GM19468 (cell line): ENCODE data around the gene ZRSR2.
"Not testable (repeated sequence)": the region's sequence is repeated elsewhere in the genome, so short reads cannot be mapped to it uniquely, and the experiment has no call there.

Experiments used
- ATAC-seq: cut with Tn5 transposase; IDR thresholded peaks from one replicate; pipeline ENCODE4 v1.9.1; 2021; ENCODE audit warnings: mild to moderate bottlenecking, moderate library complexity, moderate number of reproducible peaks; ENCODE audit not compliant: unreplicated experiment; ENCODE audit errors: extremely low read depth

The ZRSR2 gene

GRCh38 chrX:15789979-15790768 lies at the start of gene ZRSR2:
TSS of gene ZRSR2 (plus strand) at chrX:15790484. CDS start at chrX:15790496, 12 bp downstream.
- peak; percentile 92 for ATAC-seq

- no peak for ATAC-seq
These were observed 46.0 kb upstream of the ZRSR2 start for GRCh38 chrX:15744181-15744867.

GRCh38 chrX:15745179-15745578 lies 45.1 kb upstream of the ZRSR2 start:
- ATAC-seq: no peak

GRCh38 chrX:15746651-15747050 lies 43.6 kb upstream of the ZRSR2 start:
- not testable (repeated sequence) for ATAC-seq

GRCh38 chrX:15747626-15748173 lies 42.6 kb upstream of the ZRSR2 start:
- no peak for ATAC-seq

- ATAC-seq: no peak
These were observed 41.4 kb upstream of the ZRSR2 start for GRCh38 chrX:15748841-15749240.

- ATAC-seq: no peak
These were observed 40.4 kb upstream of the ZRSR2 start for GRCh38 chrX:15749642-15750610.

- ATAC-seq: no peak
These were observed 39.6 kb upstream of the ZRSR2 start for GRCh38 chrX:15750611-15751154.

GRCh38 chrX:15751155-15751819 lies 39.0 kb upstream of the ZRSR2 start:
- ATAC-seq: no peak

GRCh38 chrX:15755091-15755490 lies 35.2 kb upstream of the ZRSR2 start:
- ATAC-seq: no peak

GRCh38 chrX:15758140-15758539 lies 32.1 kb upstream of the ZRSR2 start:
- no peak for ATAC-seq

GRCh38 chrX:15759886-15760285 lies 30.4 kb upstream of the ZRSR2 start:
- not testable (repeated sequence) for ATAC-seq

- ATAC-seq: no peak
These were observed 28.6 kb upstream of the ZRSR2 start for GRCh38 chrX:15761564-15762191.

GRCh38 chrX:15769300-15769954 lies 20.9 kb upstream of the ZRSR2 start:
- ATAC-seq: no peak

- peak; percentile 53 for ATAC-seq
These were observed 8.2 kb upstream of the ZRSR2 start for GRCh38 chrX:15781961-15782699.

GRCh38 chrX:15785176-15785750 lies 5.0 kb upstream of the ZRSR2 start:
- ATAC-seq: no peak

- no peak for ATAC-seq
These were observed 3.4 kb upstream of the ZRSR2 start for GRCh38 chrX:15786915-15787314.
